Amniotic epithelial cell (primary cell): ENCODE data around the gene SNX20.

ENCODE experiments used
- DNase-seq: peaks from one replicate; pipeline ENCODE4 v3.0.0-alpha.2; 2010; ENCODE audit warnings: low read depth

SNX20 gene

GRCh38 chr16:50681021-50681885 lies at the start of gene SNX20:
TSS of gene SNX20 (minus strand) at chr16:50681312. CDS start at chr16:50677526, 3,786 bp downstream.
- no peak for DNase-seq

GRCh38 chr16:50724306-50724705 lies 43.2 kb upstream of the SNX20 start:
- no peak for DNase-seq

GRCh38 chr16:50722960-50723359 lies 41.8 kb upstream of the SNX20 start:
- no peak for DNase-seq

GRCh38 chr16:50722405-50722737 lies 41.3 kb upstream of the SNX20 start:
- DNase-seq: no peak

- no peak for DNase-seq
Observed at GRCh38 chr16:50721549-50722404, 40.7 kb upstream of the SNX20 start.

- DNase-seq: no peak
Observed at GRCh38 chr16:50719401-50720337, 38.6 kb upstream of the SNX20 start.

GRCh38 chr16:50718761-50719400 lies 37.8 kb upstream of the SNX20 start:
- no peak for DNase-seq

- peak; percentile 38 for DNase-seq
Observed at GRCh38 chr16:50718061-50718760, 37.1 kb upstream of the SNX20 start.

- no peak for DNase-seq
Observed at GRCh38 chr16:50717494-50717893, 36.4 kb upstream of the SNX20 start.

- DNase-seq: no peak
Observed at GRCh38 chr16:50717091-50717490, 36.0 kb upstream of the SNX20 start.

GRCh38 chr16:50712956-50713355 lies 31.8 kb upstream of the SNX20 start:
- DNase-seq: no peak

- peak; percentile 78 for DNase-seq
Observed at GRCh38 chr16:50712560-50712898, 31.4 kb upstream of the SNX20 start.

- DNase-seq: no peak
Observed at GRCh38 chr16:50711862-50712559, 30.9 kb upstream of the SNX20 start.

GRCh38 chr16:50711040-50711439 lies 29.9 kb upstream of the SNX20 start:
- DNase-seq: no peak

GRCh38 chr16:50709980-50710379 lies 28.9 kb upstream of the SNX20 start:
- DNase-seq: no peak

- no peak for DNase-seq
Observed at GRCh38 chr16:50709061-50709684, 28.1 kb upstream of the SNX20 start.

- no peak for DNase-seq
Observed at GRCh38 chr16:50708373-50709060, 27.4 kb upstream of the SNX20 start.

GRCh38 chr16:50706250-50706649 lies 25.1 kb upstream of the SNX20 start:
- no peak for DNase-seq

GRCh38 chr16:50705436-50706110 lies 24.5 kb upstream of the SNX20 start:
- DNase-seq: no peak
